HepG2 (cell line): ENCODE measurements around the gene LIG4. TPM values are rescaled to one million over a fixed set of nuclear protein-coding genes. Genes with fewer than 3 reads are reported as not detected.
A peak's percentile ranks its signal among the peaks of the same experiment; 100 is the strongest.

Source experiments
- AHR ChIP-seq: IDR thresholded peaks from 2 replicates; pipeline ENCODE4 v1.6.1; 2018; ENCODE audit warnings: missing genetic modification reagents, missing compliant biosample characterization
- ATF7-NPFF ChIP-seq: sonication (generic); formaldehyde crosslinking; IDR thresholded peaks from 2 replicates; pipeline ENCODE4 v1.8.1; 2023; ENCODE audit warnings: mild to moderate bottlenecking, low read depth, missing genetic modification reagents, moderate library complexity
- BRF2 ChIP-seq: sonication (generic); formaldehyde crosslinking; IDR thresholded peaks from 2 replicates; pipeline ENCODE4 v1.8.1; 2022; ENCODE audit warnings: mild to moderate bottlenecking, missing genetic modification reagents
- ETV5 ChIP-seq: IDR thresholded peaks from 2 replicates; pipeline ENCODE4 v1.6.1; 2018; ENCODE audit warnings: missing biosample characterization, missing genetic modification reagents, inconsistent platforms, borderline replicate concordance
- FOSL2 ChIP-seq: sonication (generic); formaldehyde crosslinking; IDR thresholded peaks from 2 replicates; pipeline ENCODE4 v1.4.0; 2020; ENCODE audit warnings: missing genetic modification reagents
- GATAD2A ChIP-seq: IDR thresholded peaks from 2 replicates; pipeline ENCODE4 v1.6.1; 2016
- HCFC1 ChIP-seq: fragments of 150-350 bp; IDR thresholded peaks from 2 replicates; pipeline ENCODE4 v1.6.1; 2014; ENCODE audit warnings: low read depth, low read length
- HMGA1 ChIP-seq: sonication (generic); formaldehyde crosslinking; conservative IDR thresholded peaks from 2 replicates; pipeline ENCODE4 v1.4.0; 2020; ENCODE audit warnings: missing genetic modification reagents
- HNF1A ChIP-seq, 2 experiments: sonication (generic) in 1 of 2; formaldehyde crosslinking in 1 of 2; IDR thresholded peaks; 2 replicates each; pipeline versions ENCODE4 v1.4.0 to v1.6.1; 2016 to 2020; ENCODE audit warnings: borderline replicate concordance in 1 of 2, low read depth in 1 of 2, mild to moderate bottlenecking in 1 of 2, missing genetic modification reagents in 1 of 2
- HNF1B ChIP-seq: sonication (generic); formaldehyde crosslinking; IDR thresholded peaks from 2 replicates; pipeline ENCODE4 v1.5.1; 2020; ENCODE audit warnings: mild to moderate bottlenecking, moderate library complexity, missing genetic modification reagents
- JUN ChIP-seq: sonication (generic); formaldehyde crosslinking; IDR thresholded peaks from 2 replicates; pipeline ENCODE4 v1.4.0; 2020; ENCODE audit warnings: mild to moderate bottlenecking, missing genetic modification reagents
- KLF12 ChIP-seq: sonication (generic); formaldehyde crosslinking; IDR thresholded peaks from 2 replicates; pipeline ENCODE4 v1.4.0; 2020; ENCODE audit warnings: missing genetic modification reagents, borderline replicate concordance
- MYC ChIP-seq: sonication (generic); formaldehyde crosslinking; IDR thresholded peaks from 2 replicates; pipeline ENCODE4 v1.9.0; 2021; ENCODE audit warnings: missing genetic modification reagents, borderline replicate concordance
- NFATC3 ChIP-seq: sonication (generic); formaldehyde crosslinking; IDR thresholded peaks from 2 replicates; pipeline ENCODE4 v1.5.1; 2020; ENCODE audit warnings: mild to moderate bottlenecking, missing genetic modification reagents
- PITX1 ChIP-seq: sonication (generic); formaldehyde crosslinking; IDR thresholded peaks from 2 replicates; pipeline ENCODE4 v1.5.1; 2020; ENCODE audit warnings: mild to moderate bottlenecking, missing genetic modification reagents
- RAD51 ChIP-seq: fragments of 450-650 bp; IDR thresholded peaks from 2 replicates; pipeline ENCODE4 v1.6.1; 2016; ENCODE audit warnings: borderline replicate concordance
- THAP11 ChIP-seq: IDR thresholded peaks from 2 replicates; pipeline ENCODE4 v1.6.1; 2016; ENCODE audit warnings: missing biosample characterization, missing genetic modification reagents
- ZC3H13 ChIP-seq: sonication (generic); formaldehyde crosslinking; IDR thresholded peaks from 2 replicates; pipeline ENCODE4 v1.8.1; 2023; ENCODE audit warnings: mild to moderate bottlenecking, missing genetic modification reagents, moderate library complexity
- ZMYM3 ChIP-seq: sonication (generic); formaldehyde crosslinking; IDR thresholded peaks from 2 replicates; pipeline ENCODE4 v1.5.1; 2020; ENCODE audit warnings: mild to moderate bottlenecking, missing genetic modification reagents
- ZNF44 ChIP-seq: sonication (generic); formaldehyde crosslinking; IDR thresholded peaks from 2 replicates; pipeline ENCODE4 v1.5.1; 2020; ENCODE audit warnings: mild to moderate bottlenecking, missing genetic modification reagents
- ZNF558 ChIP-seq: sonication (generic); formaldehyde crosslinking; IDR thresholded peaks from 2 replicates; pipeline ENCODE4 v1.9.0; 2022; ENCODE audit warnings: mild to moderate bottlenecking, missing genetic modification reagents, borderline replicate concordance
- ZNF781 ChIP-seq: sonication (generic); formaldehyde crosslinking; IDR thresholded peaks from 2 replicates; pipeline ENCODE4 v1.5.1; 2020; ENCODE audit warnings: borderline replicate concordance, mild to moderate bottlenecking, missing genetic modification reagents; ENCODE audit errors: not compliant biosample characterization
- ZNF883 ChIP-seq: sonication (generic); formaldehyde crosslinking; IDR thresholded peaks from 2 replicates; pipeline ENCODE4 v1.5.1; 2020; ENCODE audit warnings: mild to moderate bottlenecking, missing genetic modification reagents; ENCODE audit errors: not compliant biosample characterization
- polyA plus RNA-seq, 8 experiments: library from polyadenylated mRNA; depleted of rRNA in 3 of 8; stranded (reverse) in 7 of 8; unstranded in 1 of 8; fragments of >200 nt; fragmentation: Illumina TruSeq in 4 of 8; extraction: Trizol in 4 of 8; gene quantifications; 2 replicates each; pipeline versions ENCODE4 v1.2.1 to v1.2.3, GENCODE V29; 2011 to 2016; ENCODE audit warnings: low read depth in 4 of 8, missing spikeins in 1 of 8, mixed read lengths in 1 of 8; ENCODE audit not compliant: insufficient read depth in 1 of 8
- total RNA-seq, 5 experiments: library from RNA; depleted of rRNA; stranded (reverse); fragments of >200 nt; fragmentation: Illumina TruSeq; extraction: Trizol; gene quantifications; 2 replicates each; pipeline ENCODE4 v1.2.3, GENCODE V29; 2016; ENCODE audit warnings: low read depth in 1 of 5

Gene LIG4
- total and polyA plus RNA-seq, 2 of the 13 experiments (the other 11 are each of a cell fraction or from before 2014, with no cell fraction given) = 4.0 to 4.5 TPM

- TF ChIP-seq ZNF781 (CRISPR knock-in tag) (peak; percentile 77), FOSL2 (CRISPR knock-in tag) (peak; percentile 44; the same call in 1 of the 2 replicates), THAP11 (CRISPR knock-in tag) (peak; percentile 90), ZNF44 (CRISPR knock-in tag) (no peak), BRF2 (CRISPR knock-in tag) (no peak; the same call in 1 of the 2 replicates), ZNF558 (CRISPR knock-in tag) (peak; percentile 8; the same call in 1 of the 2 replicates), HCFC1 (peak; percentile 62; the same call in 1 of the 2 replicates), ZMYM3 (CRISPR knock-in tag) (peak; percentile 73), KLF12 (CRISPR knock-in tag) (no peak), MYC (CRISPR knock-in tag) (peak; percentile 76; the same call in 1 of the 2 replicates), HMGA1 (CRISPR knock-in tag) (no peak), GATAD2A (CRISPR knock-in tag) (peak; percentile 63), HNF1A (IDR thresholded peaks at IDR 0.05; ENCODE audit: low read depth) (no peak), HNF1A (CRISPR knock-in tag; IDR thresholded peaks at IDR 0.05; ENCODE audit: borderline replicate concordance) (peak; percentile 57; the same call in 1 of the 2 replicates), RAD51 (no peak), PITX1 (CRISPR knock-in tag) (peak; percentile 78), JUN (CRISPR knock-in tag) (no peak), ETV5 (CRISPR knock-in tag) (peak; percentile 82; the same call in 1 of the 2 replicates), HNF1B (no peak), ZC3H13 (0 out of 2 replicates have a peak, but pooled peaks have one; percentile 60), ZNF883 (CRISPR knock-in tag) (peak; percentile 46), NFATC3 (CRISPR knock-in tag) (no peak), AHR (CRISPR knock-in tag) (peak; percentile 53; the same call in 1 of the 2 replicates), ATF7-NPFF (peak; percentile 35; the same call in 1 of the 2 replicates)
Observed at GRCh38 chr13:108218044-108218974, 3.0 kb upstream of the LIG4 start, which contains the start of gene ABHD13 (continued).
